GM12878 (cell line): ENCODE data around the gene KDM4C. TPM values are rescaled to one million over a fixed set of nuclear protein-coding genes. Genes with fewer than 3 reads are reported as not detected.

Experiments
- ATAC-seq: fragments of 200-7000 bp; cut with Tn5 transposase; 3 replicates; pipeline ENCODE4 v1.9.1; 2020; ENCODE audit warnings: mild to moderate bottlenecking, moderate library complexity
- BruUV-seq: library from RNA; stranded (reverse); fragments of 400-500 nt; replicated peaks from 2 replicates; lab custom pipeline; 2021; lab: Mats Ljungman, UMichigan
- CTCF ChIA-PET: fragments of 300-600 bp; sonication (Branson Sonifier 250); formaldehyde crosslinking; extraction: SDS; loops from one replicate; lab custom pipeline; 2021; ENCODE audit warnings: inconsistent platforms; lab: Yijun Ruan, JAX
- POLR2A ChIA-PET: fragments of 350-600 bp; formaldehyde crosslinking; extraction: SDS; loops from one replicate; lab custom pipeline; 2021; ENCODE audit warnings: inconsistent platforms; lab: Charles Lee
- RAD21 ChIA-PET: fragments of 300-600 bp; sonication (Branson Sonifier 250); formaldehyde crosslinking; loops from one replicate; lab custom pipeline; 2023; ENCODE audit warnings: antibody characterized with exemption; ENCODE audit not compliant: unreplicated experiment; lab: Charles Lee
- SMC1A ChIA-PET: fragments of 300-600 bp; sonication (Branson Sonifier 250); formaldehyde crosslinking; loops from one replicate; lab custom pipeline; 2023; ENCODE audit not compliant: unreplicated experiment, uncharacterized antibody; lab: Charles Lee
- DNase-seq: peaks from one replicate; pipeline ENCODE4 v3.0.0-alpha.2; 2011; ENCODE audit warnings: low read depth, low spot score
- FAIRE-seq: peaks from 3 replicates; lab custom pipeline; 2011; peaks lifted over from hg19 to GRCh38; lab: Jason Lieb, UNC
- H2AFZ ChIP-seq: 2 replicates; pipeline ENCODE4 v1.6.0; 2011; ENCODE audit warnings: low read depth, low read length, control low read depth; ENCODE audit not compliant: control insufficient read depth
- H3K27ac ChIP-seq: 2 replicates; pipeline ENCODE4 v1.5.1; 2011; ENCODE audit warnings: control low read depth; ENCODE audit not compliant: control insufficient read depth, insufficient read depth
- H3K27me3 ChIP-seq, 2 experiments: replicated peaks in 1 of 2; 2 replicates each; pipeline versions ENCODE4 v1.6.0 to v1.6.1; 2011; ENCODE audit warnings: low read length in 1 of 2; ENCODE audit not compliant: control insufficient read depth in 2 of 2, insufficient read depth in 2 of 2
- H3K36me3 ChIP-seq, 2 experiments: 2 replicates each; pipeline ENCODE4 v1.5.1; 2011; ENCODE audit warnings: low read length in 1 of 2; ENCODE audit not compliant: control insufficient read depth in 2 of 2, insufficient read depth in 2 of 2
- H3K4me1 ChIP-seq: 2 replicates; pipeline ENCODE4 v1.6.1; 2011; ENCODE audit warnings: mild to moderate bottlenecking, low read length, moderate library complexity, mixed read lengths; ENCODE audit not compliant: control insufficient read depth, insufficient read depth
- H3K4me2 ChIP-seq: 2 replicates; pipeline ENCODE4 v1.6.0; 2011; ENCODE audit warnings: control low read depth; ENCODE audit not compliant: control insufficient read depth, insufficient read depth
- H3K4me3 ChIP-seq: fragments of 200-600 bp; sonication (generic); 2 replicates; pipeline ENCODE4 v1.5.1; 2016
- H3K79me2 ChIP-seq: 2 replicates; pipeline ENCODE4 v1.6.0; 2011; ENCODE audit warnings: low read length; ENCODE audit not compliant: control insufficient read depth, insufficient read depth
- H3K9ac ChIP-seq: 2 replicates; pipeline ENCODE4 v1.8.0; 2011; ENCODE audit warnings: low read length, control low read depth, mixed read lengths; ENCODE audit not compliant: control insufficient read depth, insufficient read depth
- H3K9me3 ChIP-seq: replicated peaks from 3 replicates; pipeline ENCODE4 v1.5.1; 2011; ENCODE audit warnings: mild to moderate bottlenecking, low read length; ENCODE audit not compliant: control insufficient read depth, insufficient read depth
- H4K20me1 ChIP-seq: 2 replicates; pipeline ENCODE4 v1.6.0; 2011; ENCODE audit not compliant: control insufficient read depth, insufficient read depth
- ATF7 ChIP-seq: fragments of 450-650 bp; IDR thresholded peaks from 2 replicates; pipeline ENCODE4 v1.6.1; 2016; ENCODE audit warnings: low read depth, mild to moderate bottlenecking
- BMI1 ChIP-seq: fragments of 450-650 bp; IDR thresholded peaks from 2 replicates; pipeline ENCODE4 v1.6.1; 2016; ENCODE audit warnings: mild to moderate bottlenecking, moderate library complexity, borderline replicate concordance
- CBFB ChIP-seq: IDR thresholded peaks from 2 replicates; pipeline ENCODE4 v1.6.1; 2016; ENCODE audit warnings: antibody characterized with exemption, low read depth
- MEF2A ChIP-seq: IDR thresholded peaks from 2 replicates; pipeline ENCODE4 v1.6.1; 2011; ENCODE audit warnings: low read depth, mild to moderate bottlenecking, low read length, moderate library complexity; ENCODE audit not compliant: insufficient read depth
- MEF2B ChIP-seq: fragments of 450-650 bp; IDR thresholded peaks from 2 replicates; pipeline ENCODE4 v1.6.1; 2018; ENCODE audit warnings: mild to moderate bottlenecking, moderate library complexity; ENCODE audit not compliant: partially characterized antibody, poor library complexity, severe bottlenecking
- NFYB ChIP-seq: IDR thresholded peaks from 2 replicates; pipeline ENCODE4 v1.6.1; 2011; ENCODE audit warnings: low read depth, mild to moderate bottlenecking, low read length, improper control_type of control experiment, moderate library complexity; ENCODE audit not compliant: insufficient read depth
- YY1 ChIP-seq: IDR thresholded peaks from 2 replicates; pipeline ENCODE4 v1.6.1; 2011; ENCODE audit warnings: low read depth, mild to moderate bottlenecking, low read length
- WGBS: methylation state at CpG from one replicate; pipeline ENCODE4 v1.1.6; 2016; ENCODE audit warnings: low lambda C conversion rate; ENCODE audit not compliant: insufficient replicate concordance, insufficient coverage; ENCODE audit errors: missing lambda C conversion rate; 5-methylcytosine and 5-hydroxymethylcytosine counted together
- in situ Hi-C: fragments of 300-500 bp; cut with MboI; formaldehyde crosslinking; loops from 9 replicates; pipeline ENCODE4 v1.14.3; 2018; ENCODE audit warnings: mixed read lengths
- intact Hi-C: fragments of 100-400 bp; cut with micrococcal nuclease; formaldehyde crosslinking; loops from one replicate; pipeline ENCODE4 v1.14.2; 2022; ENCODE audit not compliant: unreplicated experiment
- polyA plus RNA-seq, 11 experiments: library from polyadenylated mRNA; depleted of rRNA in 4 of 11; unstranded in 6 of 11; stranded (reverse) in 5 of 11; fragments of >200 nt; fragmentation: Nextera tagmentation in 4 of 11; fragmentation: Illumina TruSeq in 1 of 11; extraction: Ambion mirVana in 4 of 11; extraction: Trizol in 1 of 11; gene quantifications; 1 replicate in 1 of 11; 2 replicates in 10 of 11; pipeline versions ENCODE4 v1.2.1 to v1.2.3, GENCODE V29; 2011 to 2016; ENCODE audit warnings: inconsistent platforms in 2 of 11, missing spikeins in 2 of 11, low read depth in 1 of 11
- total RNA-seq, 4 experiments: library from RNA; depleted of rRNA in 3 of 4; stranded (reverse); fragments of >200 nt in 3 of 4; fragmentation: Illumina TruSeq in 1 of 4; extraction: Trizol in 1 of 4; gene quantifications; 2 replicates each; pipeline versions ENCODE4 v1.2.1 to v1.2.3, GENCODE V29; 2013 to 2021
- TF ChIP-seq, protein P1 (sequence below): fragments of 450-650 bp; IDR thresholded peaks from 2 replicates; pipeline ENCODE4 v1.6.1; 2017; ENCODE audit warnings: mild to moderate bottlenecking, moderate library complexity
- TF ChIP-seq, protein P2 (sequence below): fragments of 450-650 bp; IDR thresholded peaks from 2 replicates; pipeline ENCODE4 v1.6.1; 2017; ENCODE audit warnings: mild to moderate bottlenecking, moderate library complexity
- TF ChIP-seq, protein P3 (sequence below): IDR thresholded peaks from 2 replicates; pipeline ENCODE4 v1.6.1; 2011; ENCODE audit warnings: borderline replicate concordance, low read depth, mild to moderate bottlenecking, moderate library complexity, low read length; ENCODE audit not compliant: insufficient read depth, poor library complexity, severe bottlenecking

KDM4C gene
- total and polyA plus RNA-seq, 10 of the 15 experiments (the other 5 are each of a cell fraction or from before 2014, with no cell fraction given) = 6.8 to 41.2 (median 20.1) TPM

DNA sequence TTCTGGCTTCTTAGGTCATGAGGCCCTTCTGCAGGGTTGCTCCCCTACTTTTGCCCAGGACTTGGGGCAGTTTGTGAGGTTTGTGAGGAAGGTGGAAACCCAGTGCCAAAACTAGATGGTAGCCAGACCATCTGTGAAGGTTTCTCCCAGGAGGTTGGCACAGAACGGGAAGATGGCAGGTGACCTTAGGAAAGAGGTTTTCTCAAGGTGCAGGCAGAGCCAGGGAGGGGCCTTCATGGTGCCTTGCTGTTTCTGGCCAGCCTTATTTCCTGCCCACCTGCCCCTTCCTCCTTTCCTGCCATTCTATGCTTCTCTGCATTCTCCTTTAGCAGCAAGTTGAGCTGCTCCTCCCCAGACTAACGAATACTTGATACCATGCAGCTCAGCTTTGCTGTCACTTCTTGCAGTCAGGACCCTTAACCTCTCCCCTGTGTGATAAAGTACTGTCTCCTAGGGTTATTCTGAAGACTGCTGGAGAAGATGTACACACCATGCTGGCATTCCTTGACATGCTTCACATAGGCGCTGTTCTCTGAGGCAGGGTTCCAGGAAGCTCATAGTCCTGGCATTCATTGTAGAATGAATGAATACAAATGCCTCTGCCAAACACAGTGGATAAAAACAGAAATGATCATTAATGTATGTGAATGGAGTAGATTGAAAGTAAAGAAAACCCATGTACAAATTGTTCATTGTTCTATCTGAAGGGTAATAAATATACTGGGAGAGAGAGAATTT, 154.3 kb downstream of the KDM4C start:
- Histone ChIP-seq H3K4me1 (peaks cover 3% of the 10 kb centered on the region), H3K4me2 (no peak overlapping the region), H3K79me2 (no peaks in the 10 kb centered on the region), H3K9ac (no peak overlapping the region), H4K20me1 (no peaks in the 10 kb centered on the region), H3K27ac (no peak overlapping the region), H2AFZ (no peak overlapping the region), H3K9me3 (no peaks in the 10 kb centered on the region), H3K36me3 (no peaks in the 10 kb centered on the region; a peak in 1 of 4 replicates), H3K4me3 (no peak overlapping the region), H3K27me3 (no peaks in the 10 kb centered on the region)
- CTCF ChIA-PET = interaction anchor here (0.9 to 2.2 kb wide), 3 partner anchors 85 to 322 kb away, joined by 3 to 6 read pairs (median 4); no protein-coding TSS in a partner anchor
- SMC1A ChIA-PET = interaction anchor here (1.0 to 1.3 kb wide), 4 partner anchors 12 to 208 kb away, joined by 3 read pairs; no protein-coding TSS in a partner anchor
- POLR2A ChIA-PET = interaction anchor here (0.8 kb wide), 1 partner anchor 17 kb away, joined by 3 read pairs; no protein-coding TSS in a partner anchor
- RAD21 ChIA-PET = interaction anchor here (1.0 kb wide), 1 partner anchor 322 kb away, joined by 4 read pairs; no protein-coding TSS in a partner anchor
- in situ Hi-C loops (loop anchor here (10.0 to 25.0 kb wide), 3 partner anchors 383 to 875 kb away; partner anchors contain the start of gene DMAC1), intact Hi-C loops (loop anchor here (10.0 kb wide), 1 partner anchor 383 kb away; no protein-coding TSS in a partner anchor)
- no TSS peak for BruUV-seq
- FAIRE-seq (no peak), DNase-seq (no peak), ATAC-seq (no peak)
- 92% methylated on average over 3 of the region's 3 CpGs for WGBS
- TF ChIP-seq NFYB = no peak
- TF ChIP-seq, protein P1, sequence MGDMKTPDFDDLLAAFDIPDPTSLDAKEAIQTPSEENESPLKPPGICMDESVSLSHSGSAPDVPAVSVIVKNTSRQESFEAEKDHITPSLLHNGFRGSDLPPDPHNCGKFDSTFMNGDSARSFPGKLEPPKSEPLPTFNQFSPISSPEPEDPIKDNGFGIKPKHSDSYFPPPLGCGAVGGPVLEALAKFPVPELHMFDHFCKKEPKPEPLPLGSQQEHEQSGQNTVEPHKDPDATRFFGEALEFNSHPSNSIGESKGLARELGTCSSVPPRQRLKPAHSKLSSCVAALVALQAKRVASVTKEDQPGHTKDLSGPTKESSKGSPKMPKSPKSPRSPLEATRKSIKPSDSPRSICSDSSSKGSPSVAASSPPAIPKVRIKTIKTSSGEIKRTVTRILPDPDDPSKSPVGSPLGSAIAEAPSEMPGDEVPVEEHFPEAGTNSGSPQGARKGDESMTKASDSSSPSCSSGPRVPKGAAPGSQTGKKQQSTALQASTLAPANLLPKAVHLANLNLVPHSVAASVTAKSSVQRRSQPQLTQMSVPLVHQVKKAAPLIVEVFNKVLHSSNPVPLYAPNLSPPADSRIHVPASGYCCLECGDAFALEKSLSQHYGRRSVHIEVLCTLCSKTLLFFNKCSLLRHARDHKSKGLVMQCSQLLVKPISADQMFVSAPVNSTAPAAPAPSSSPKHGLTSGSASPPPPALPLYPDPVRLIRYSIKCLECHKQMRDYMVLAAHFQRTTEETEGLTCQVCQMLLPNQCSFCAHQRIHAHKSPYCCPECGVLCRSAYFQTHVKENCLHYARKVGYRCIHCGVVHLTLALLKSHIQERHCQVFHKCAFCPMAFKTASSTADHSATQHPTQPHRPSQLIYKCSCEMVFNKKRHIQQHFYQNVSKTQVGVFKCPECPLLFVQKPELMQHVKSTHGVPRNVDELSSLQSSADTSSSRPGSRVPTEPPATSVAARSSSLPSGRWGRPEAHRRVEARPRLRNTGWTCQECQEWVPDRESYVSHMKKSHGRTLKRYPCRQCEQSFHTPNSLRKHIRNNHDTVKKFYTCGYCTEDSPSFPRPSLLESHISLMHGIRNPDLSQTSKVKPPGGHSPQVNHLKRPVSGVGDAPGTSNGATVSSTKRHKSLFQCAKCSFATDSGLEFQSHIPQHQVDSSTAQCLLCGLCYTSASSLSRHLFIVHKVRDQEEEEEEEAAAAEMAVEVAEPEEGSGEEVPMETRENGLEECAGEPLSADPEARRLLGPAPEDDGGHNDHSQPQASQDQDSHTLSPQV = no peak
- no peak for TF ChIP-seq MEF2B
- no peak for TF ChIP-seq MEF2A
- TF ChIP-seq BMI1 = no peak
- TF ChIP-seq, protein P2, sequence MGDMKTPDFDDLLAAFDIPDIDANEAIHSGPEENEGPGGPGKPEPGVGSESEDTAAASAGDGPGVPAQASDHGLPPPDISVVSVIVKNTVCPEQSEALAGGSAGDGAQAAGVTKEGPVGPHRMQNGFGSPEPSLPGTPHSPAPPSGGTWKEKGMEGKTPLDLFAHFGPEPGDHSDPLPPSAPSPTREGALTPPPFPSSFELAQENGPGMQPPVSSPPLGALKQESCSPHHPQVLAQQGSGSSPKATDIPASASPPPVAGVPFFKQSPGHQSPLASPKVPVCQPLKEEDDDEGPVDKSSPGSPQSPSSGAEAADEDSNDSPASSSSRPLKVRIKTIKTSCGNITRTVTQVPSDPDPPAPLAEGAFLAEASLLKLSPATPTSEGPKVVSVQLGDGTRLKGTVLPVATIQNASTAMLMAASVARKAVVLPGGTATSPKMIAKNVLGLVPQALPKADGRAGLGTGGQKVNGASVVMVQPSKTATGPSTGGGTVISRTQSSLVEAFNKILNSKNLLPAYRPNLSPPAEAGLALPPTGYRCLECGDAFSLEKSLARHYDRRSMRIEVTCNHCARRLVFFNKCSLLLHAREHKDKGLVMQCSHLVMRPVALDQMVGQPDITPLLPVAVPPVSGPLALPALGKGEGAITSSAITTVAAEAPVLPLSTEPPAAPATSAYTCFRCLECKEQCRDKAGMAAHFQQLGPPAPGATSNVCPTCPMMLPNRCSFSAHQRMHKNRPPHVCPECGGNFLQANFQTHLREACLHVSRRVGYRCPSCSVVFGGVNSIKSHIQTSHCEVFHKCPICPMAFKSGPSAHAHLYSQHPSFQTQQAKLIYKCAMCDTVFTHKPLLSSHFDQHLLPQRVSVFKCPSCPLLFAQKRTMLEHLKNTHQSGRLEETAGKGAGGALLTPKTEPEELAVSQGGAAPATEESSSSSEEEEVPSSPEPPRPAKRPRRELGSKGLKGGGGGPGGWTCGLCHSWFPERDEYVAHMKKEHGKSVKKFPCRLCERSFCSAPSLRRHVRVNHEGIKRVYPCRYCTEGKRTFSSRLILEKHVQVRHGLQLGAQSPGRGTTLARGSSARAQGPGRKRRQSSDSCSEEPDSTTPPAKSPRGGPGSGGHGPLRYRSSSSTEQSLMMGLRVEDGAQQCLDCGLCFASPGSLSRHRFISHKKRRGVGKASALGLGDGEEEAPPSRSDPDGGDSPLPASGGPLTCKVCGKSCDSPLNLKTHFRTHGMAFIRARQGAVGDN = no peak
- TF ChIP-seq, protein P3, sequence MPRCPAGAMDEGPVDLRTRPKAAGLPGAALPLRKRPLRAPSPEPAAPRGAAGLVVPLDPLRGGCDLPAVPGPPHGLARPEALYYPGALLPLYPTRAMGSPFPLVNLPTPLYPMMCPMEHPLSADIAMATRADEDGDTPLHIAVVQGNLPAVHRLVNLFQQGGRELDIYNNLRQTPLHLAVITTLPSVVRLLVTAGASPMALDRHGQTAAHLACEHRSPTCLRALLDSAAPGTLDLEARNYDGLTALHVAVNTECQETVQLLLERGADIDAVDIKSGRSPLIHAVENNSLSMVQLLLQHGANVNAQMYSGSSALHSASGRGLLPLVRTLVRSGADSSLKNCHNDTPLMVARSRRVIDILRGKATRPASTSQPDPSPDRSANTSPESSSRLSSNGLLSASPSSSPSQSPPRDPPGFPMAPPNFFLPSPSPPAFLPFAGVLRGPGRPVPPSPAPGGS = no peak
- TF ChIP-seq CBFB = no peak
- TF ChIP-seq ATF7 = no peak
- TF ChIP-seq YY1 = no peak
